T-helper 2 cell treated with Interferon-gamma antibody and Interleukin-4, amounts not matched to agents 100 ng/mL and 5 ng/mL, for 36 hours (primary cell): ENCODE data around the gene ABCB9. TPM values are rescaled to one million over a fixed set of nuclear protein-coding genes. Genes with fewer than 3 reads are reported as not detected.
"Not testable (repeated sequence)": the region's sequence is repeated elsewhere in the genome, so short reads cannot be mapped to it uniquely, and the experiment has no call there.

Experiments used
- intact Hi-C: fragments of 100-400 bp; cut with micrococcal nuclease; formaldehyde crosslinking; loops from one replicate; pipeline ENCODE4 v1.15.1; 2023
- total RNA-seq: library from RNA; stranded (reverse); gene quantifications from 2 replicates; pipeline ENCODE4 v1.2.3, GENCODE V29; 2022

The ABCB9 gene
- 5.8 and 6.0 TPM in 2 replicates for total RNA-seq

DNA sequence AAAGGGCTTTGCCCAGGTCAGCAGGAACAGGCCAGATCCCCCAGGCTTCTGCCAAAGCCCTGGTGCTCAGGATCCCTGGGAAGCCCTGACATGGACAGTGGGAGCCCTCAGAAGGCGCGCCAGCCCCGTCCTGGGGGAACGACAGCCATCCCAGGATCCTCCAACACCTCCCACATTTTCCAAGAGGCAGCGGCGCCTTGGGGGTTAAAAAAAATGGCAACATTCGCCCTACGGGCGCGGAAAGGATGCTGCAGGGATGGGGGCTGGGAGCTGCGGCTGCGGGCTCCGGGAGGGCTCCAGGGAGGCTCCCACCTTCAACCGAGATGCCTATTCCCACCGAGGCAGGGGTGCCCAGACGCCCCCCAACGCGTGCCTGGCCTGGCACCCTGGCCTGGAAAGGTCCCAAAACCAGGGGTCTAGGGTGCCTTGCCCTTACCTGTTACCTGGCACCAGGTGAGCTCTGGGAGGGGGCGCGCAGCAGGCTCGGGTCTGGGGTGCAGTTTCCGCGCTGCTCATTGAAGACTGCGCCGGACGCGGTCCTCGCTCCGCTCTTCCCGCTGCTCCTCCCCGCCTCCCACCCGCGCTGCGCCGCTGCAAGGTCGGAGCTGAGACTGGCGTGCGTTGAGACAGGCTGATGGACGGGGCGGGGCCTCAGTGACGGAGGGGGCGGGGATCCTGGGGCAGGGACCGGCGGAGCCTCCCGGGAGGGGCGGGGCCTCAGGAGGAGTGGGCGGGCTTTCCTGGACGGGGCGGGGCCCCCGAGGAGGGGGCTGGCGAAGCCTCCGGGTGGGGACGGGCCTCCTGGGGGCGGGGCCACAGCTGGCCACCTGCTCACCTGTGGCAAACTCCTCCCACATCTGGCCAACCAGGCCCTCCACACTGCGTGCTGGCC is at the start of gene ABCB9:
ABCB9 (minus strand) TSS at position 613 of the 892 bp plus-strand sequence. CDS start 6,228 bp downstream, outside the sequence.
- intact Hi-C loops, result loop anchor here (1.0 kb wide), 1 partner anchor 8 kb away; no protein-coding TSS in a partner anchor

DNA sequence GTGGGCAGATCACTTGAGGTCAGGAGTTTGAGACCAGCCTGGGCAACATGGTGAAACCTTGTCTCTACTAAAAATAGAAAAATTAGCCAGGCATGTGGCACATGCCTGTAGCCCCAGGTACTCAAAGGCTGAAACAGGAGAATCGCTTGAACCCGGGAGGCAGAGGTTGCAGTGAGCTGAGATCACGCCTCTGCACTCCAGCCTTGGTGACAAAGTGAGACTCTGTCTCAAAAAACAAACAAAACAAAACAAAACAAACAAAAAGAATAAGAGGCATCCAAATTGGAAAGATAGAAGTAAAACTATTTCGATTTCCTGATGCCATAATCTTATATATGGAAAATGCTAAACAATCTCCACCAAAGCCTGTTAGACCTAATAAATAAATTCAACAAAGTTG is 48.2 kb upstream of the ABCB9 start:
- intact Hi-C loops, result not testable (repeated sequence)

- intact Hi-C loops, result no loop called here
Measured at GRCh38 chr12:123013185-123014095, 47.2 kb upstream of the ABCB9 start.

DNA sequence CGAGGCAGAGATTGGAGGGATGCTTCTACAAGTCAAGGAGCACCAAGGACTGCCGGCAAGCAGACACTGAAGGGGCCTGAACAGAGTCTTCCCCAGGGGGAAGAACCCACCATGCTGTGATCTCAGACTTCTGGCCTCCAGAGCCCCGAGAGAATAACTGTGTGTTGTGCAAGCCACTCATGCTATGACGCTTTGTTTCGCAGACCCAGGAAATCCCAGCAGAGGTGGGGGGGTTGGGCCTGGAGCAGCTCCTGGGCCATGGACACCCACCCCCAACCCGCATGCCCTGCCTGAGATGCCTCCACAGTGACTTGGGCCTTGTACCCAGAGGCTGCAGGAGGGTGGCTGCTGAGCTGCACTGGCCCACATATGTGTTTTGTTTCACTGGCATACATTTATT is 45.4 kb upstream of the ABCB9 start:
- intact Hi-C loops, result no loop called here

DNA sequence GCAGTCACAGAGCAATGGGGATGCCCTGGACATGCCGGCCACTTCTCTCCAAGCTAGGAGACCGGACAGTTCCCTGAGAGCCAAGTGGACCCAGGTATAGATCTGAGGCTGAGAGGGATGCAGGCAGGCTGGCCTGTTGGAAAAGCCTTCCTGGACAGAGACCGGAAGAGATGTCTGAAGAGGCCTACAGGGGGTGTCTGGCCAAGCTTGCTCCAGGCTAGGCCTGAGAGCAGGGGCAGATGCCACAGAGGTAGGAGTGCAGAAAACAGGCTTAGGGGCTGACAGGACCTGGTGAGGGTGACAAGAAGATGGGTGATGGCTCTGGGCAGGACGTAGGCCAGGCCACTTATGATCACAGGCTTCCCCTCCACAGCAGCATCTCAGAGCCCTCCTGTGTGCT is 44.4 kb upstream of the ABCB9 start:
- intact Hi-C loops, result no loop called here

DNA sequence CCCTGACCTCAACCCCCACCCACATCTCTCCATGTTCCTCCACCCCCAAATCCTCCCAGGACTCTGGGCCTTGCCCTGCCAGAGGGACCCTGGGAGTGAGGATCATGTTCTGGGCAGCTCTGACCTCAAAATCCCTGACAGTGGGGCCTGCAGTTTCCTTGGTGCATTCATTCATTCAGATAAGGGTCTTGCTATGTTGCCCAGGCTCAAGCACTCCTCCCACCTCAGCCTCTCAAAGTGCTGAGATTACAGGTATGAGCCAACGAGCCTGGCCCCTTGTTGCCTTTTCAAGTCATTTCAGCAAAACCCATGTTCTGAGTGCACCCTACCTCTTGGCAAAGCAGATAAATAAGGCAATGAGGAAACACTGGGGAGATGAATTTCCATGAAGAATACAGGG is 43.8 kb upstream of the ABCB9 start:
- intact Hi-C loops, result no loop called here

DNA sequence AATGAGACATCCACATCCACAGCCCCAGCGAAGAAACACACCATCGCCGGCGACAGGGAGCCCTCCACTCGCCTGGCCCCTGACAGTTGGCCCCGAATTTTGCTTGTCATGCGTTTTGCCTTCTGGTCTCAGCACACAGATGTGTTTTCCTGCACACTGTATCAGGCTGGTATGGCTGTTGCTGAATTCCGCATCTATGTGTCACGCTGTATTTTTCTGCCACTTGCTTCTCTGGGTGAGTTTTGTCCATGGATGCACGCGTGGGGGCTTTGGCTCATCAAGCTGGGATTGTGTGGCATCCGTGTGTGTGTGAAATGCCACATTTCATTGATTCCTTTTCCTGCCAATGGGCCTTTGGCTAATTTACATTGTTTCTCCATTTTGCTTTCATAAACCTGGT is 40.7 kb upstream of the ABCB9 start:
- intact Hi-C loops, result no loop called here

DNA sequence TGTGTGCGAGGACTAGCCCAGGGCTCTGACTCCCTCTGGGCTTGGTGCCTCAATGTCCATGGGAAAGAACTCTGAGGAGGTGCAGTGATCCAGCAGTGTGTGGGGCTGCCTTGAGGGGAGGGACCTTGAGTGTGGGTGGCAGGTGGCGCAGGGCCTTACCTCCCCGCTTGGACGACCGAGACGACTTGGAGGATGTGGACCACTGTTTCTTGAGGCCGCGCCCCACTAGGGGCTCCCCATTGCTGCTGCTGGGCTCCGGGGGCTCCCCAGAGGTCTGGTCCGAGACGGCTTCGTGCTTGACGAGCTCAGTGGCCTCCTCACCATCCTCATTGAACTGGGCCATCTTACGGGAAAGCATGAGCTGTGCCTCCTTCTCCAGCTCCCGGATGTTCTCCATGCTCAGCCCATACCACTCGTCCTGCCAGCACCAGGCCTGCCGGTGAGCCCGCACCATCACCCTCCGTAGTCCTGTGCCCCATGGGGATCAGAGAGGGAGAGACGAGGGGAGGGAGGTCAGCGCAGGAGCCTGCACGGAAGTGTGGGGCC is 38.9 kb upstream of the ABCB9 start:
- intact Hi-C loops, result no loop called here

DNA sequence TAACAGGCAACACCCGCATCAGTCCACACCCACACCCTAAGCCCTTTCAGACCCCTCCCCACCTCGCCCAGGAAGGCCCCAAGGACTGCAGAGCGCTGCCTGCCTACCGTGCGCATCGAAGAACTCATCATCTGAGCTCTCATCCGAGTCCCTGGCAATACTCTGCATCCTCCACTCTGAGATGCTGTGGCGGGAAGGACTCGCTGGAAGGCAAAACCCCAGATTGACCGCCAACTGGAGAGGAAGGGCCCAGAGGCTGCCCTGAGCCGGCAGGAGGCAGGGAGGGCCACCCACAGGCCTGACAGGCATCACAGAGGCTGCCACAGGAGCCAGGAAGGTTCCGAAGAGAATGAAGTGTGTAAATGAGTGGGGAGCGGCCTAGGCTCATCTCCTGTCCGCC is 38.0 kb upstream of the ABCB9 start:
- intact Hi-C loops, result no loop called here

DNA sequence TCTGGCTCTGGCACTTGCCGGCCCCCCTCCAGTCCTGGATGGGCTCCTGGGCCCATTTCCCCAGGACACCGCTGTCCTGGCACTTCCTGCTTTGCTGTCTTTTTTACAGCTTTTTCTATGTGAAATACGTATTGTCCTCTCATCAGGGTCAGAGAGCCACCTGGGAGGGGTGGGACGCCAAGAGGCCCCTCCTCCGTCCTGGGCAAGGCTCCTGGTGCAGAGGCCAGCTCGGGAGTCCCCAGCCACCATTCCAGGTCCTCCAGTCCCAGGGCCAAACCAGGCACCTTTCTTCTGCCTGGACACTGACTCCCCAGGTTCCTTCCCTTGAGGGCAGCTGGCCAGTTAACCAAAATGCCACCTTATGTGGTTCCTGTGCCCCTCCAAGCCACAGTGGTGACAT is 37.0 kb upstream of the ABCB9 start:
- intact Hi-C loops, result no loop called here

DNA sequence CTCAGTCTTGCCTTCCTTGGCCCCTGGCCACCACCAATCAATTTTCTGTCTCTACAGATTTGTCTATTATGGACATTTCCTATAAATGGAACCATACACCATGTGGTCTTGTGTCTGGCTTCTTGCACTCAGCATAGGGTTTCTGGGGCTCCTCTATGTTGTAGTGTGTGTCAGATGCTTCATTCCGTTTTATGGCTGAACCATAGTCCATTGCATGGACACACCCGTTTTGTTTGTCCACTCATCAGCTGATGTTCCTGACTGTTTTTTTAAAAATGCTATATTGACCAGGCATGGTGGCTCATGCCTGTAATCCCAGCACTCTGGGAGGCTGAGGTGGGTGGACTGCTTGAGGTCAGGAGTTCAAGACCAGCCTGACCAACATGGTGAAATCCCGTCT is 35.2 kb upstream of the ABCB9 start:
- intact Hi-C loops, result no loop called here

DNA sequence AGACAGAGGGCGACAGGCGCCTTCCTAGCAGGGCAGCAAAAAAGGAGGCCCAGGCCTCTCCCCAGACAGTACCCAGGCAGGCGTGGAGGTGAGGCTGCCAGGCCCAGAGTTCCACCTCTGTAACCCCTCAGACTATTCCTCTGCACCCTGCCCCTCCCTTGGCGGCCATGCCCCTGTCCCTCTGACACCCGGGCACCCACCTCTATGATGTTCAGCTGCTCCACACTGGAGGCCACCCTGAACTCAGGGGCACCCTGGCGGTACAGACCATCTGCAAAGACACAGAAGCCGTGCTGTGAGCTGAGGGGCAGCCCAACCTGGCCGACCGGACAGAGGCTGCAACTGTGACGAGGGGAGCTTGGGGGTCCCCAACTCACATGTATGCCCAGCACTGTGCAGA is 34.3 kb upstream of the ABCB9 start:
- intact Hi-C loops, result no loop called here

DNA sequence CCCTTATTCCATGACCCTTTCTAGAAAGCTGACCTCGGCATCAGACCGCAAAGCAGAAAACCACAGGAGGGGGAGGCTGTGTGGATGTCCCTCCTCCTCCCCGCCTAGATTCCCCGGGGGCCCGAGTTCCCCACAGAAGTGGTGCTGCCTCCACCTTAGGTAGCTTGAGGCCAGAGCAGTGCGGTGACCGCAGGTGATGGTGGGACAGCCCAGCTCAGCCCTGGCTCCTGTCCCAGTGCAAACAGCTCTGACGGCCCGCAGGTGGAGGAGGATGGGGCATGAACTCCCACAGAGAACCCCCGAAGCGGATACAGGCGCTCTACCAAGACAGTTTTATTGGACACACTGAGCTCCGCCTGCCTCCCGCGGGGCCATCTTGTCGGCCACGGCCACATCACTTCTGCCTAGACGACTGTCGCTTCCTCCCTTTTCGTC is 33.7 kb upstream of the ABCB9 start:
- intact Hi-C loops, result no loop called here

DNA sequence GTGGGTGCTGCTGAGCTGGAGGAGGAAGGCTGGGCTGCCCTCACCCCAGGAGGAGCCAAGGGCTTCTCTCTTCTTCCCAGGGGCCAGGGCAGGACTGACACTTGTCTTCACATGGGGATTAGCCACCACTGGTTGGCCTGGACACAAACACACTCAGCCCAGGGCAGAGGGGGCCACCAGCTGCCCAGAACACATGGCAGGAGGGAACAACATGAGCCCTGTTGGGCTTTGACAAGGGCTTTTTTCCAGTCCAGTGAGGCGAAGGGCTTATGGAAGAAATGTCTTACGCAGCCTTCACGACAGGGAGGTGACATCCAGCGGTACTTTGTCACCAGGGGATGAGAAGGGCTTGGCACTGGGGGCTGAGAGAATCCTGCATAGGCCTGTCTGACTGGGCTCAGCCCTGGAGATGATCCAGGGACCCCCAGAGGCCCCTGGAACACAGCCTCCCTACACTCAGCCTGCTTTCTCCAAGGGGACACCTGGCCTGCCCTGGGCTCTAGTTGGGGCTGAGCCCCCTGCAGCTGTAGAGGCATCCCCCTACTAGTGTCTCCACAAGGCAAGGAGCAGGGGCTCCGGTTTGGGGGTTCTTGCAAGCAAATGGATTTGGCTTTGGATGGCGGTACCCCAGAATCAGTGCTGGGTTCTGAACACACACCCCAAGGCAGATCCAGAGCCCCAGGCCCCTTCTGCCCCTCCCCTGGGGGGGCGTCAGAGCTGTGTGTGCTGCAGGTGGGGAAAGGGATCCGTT is 33.1 kb upstream of the ABCB9 start:
- intact Hi-C loops, result no loop called here

DNA sequence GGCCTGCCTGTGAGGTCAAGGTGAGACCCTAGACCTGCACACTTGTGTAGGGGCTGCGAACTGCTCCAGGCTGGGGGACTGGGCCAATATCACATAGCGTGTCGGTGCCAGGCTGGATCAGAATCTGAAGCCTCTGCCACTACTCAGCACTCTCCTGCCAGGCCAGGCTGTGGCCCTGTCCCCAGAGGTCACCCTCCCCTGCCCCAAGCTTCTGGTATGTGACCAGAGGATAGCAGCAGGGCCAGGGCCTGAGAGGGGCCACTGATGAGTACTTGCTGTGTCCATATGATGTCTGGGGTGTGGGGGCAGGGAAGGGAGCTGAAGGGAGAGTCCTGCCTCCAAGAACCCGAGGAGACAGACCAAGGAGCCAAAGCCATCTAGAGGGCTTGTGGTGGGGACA is 32.1 kb upstream of the ABCB9 start:
- intact Hi-C loops, result no loop called here

GRCh38 chr12:122997343-122998250 is 31.3 kb upstream of the ABCB9 start:
- intact Hi-C loops, result no loop called here

GRCh38 chr12:122996621-122997342 is 30.5 kb upstream of the ABCB9 start:
- intact Hi-C loops, result no loop called here

GRCh38 chr12:122996188-122996601 is 29.9 kb upstream of the ABCB9 start:
- intact Hi-C loops, result no loop called here

DNA sequence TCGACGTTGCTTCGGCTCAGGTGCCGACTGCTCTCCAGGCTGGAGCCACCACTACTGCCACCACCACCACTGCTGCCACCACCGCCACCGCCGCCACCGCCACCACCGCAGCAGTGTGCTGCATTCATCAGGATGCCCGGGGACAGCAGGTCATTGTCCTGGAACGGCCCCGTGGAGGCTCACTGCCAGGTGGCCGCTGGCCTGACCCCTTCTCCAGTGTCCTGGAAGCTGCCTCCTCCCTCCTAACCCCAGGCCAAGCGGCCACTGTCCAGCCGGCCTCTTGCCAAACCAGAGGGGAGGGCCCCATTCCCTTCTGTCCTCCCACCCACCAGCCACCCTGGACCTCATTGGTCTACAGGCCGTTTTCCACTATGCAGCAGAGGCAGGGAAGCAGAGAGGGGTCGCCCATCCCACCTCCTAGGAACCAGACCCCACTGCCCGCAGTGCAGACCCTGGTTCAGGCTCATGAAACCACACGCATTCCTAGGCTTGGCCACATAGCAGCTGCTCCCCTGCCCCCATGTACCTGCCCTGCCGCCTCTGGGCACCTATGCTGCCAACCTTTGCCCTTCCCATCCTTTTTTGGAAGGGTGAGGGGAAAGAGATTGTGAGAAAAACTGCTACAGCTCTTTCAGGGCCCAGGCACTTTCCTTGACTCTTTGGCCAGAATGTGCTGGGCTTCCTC is 29.4 kb upstream of the ABCB9 start:
- intact Hi-C loops, result no loop called here
